Tibial nerve (tissue), 3 donors: ENCODE data around the gene MYO3B.

ENCODE experiments used
- POLR2A ChIP-seq, 2 donors: fragments of 450-650 bp; IDR thresholded peaks; one replicate each; pipeline ENCODE4 v1.6.1; 2017; ENCODE audit warnings: antibody characterized with exemption in 2 of 2, mild to moderate bottlenecking in 2 of 2, moderate library complexity in 2 of 2
- TF ChIP-seq, protein P1 (sequence below), 5 experiments: fragments of 200-600 bp in 3 of 5; fragments of 450-650 bp in 2 of 5; sonication (generic) in 3 of 5; IDR thresholded peaks; one replicate each; pipeline ENCODE4 v1.5.1; 2016 to 2019; ENCODE audit warnings: antibody characterized with exemption in 5 of 5, mild to moderate bottlenecking in 3 of 5, moderate library complexity in 2 of 5

GRCh38 chr2:170573671-170574070 lies 395.7 kb downstream of the MYO3B start:
- TF ChIP-seq, protein P1, sequence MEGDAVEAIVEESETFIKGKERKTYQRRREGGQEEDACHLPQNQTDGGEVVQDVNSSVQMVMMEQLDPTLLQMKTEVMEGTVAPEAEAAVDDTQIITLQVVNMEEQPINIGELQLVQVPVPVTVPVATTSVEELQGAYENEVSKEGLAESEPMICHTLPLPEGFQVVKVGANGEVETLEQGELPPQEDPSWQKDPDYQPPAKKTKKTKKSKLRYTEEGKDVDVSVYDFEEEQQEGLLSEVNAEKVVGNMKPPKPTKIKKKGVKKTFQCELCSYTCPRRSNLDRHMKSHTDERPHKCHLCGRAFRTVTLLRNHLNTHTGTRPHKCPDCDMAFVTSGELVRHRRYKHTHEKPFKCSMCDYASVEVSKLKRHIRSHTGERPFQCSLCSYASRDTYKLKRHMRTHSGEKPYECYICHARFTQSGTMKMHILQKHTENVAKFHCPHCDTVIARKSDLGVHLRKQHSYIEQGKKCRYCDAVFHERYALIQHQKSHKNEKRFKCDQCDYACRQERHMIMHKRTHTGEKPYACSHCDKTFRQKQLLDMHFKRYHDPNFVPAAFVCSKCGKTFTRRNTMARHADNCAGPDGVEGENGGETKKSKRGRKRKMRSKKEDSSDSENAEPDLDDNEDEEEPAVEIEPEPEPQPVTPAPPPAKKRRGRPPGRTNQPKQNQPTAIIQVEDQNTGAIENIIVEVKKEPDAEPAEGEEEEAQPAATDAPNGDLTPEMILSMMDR (IDR thresholded peaks at IDR 0.05), result no peak
- TF ChIP-seq POLR2A (IDR thresholded peaks at IDR 0.05), result no peak
